HepG2 (cell line): ENCODE data around the gene GPR27. TPM values are rescaled to one million over a fixed set of nuclear protein-coding genes. Genes with fewer than 3 reads are reported as not detected.

ENCODE experiments used
- ATAC-seq: fragments of 200-7000 bp; cut with Tn5 transposase; 3 replicates; pipeline ENCODE4 v1.9.1; 2020; ENCODE audit warnings: mild to moderate bottlenecking, moderate library complexity
- BruUV-seq: library from RNA; stranded (reverse); fragments of 400-500 nt; replicated peaks from 2 replicates; lab custom pipeline; 2021; lab: Mats Ljungman, UMichigan
- CTCF ChIA-PET: fragments of 300-600 bp; formaldehyde crosslinking; extraction: SDS; loops from one replicate; lab custom pipeline; 2021; ENCODE audit warnings: low total read pairs, inconsistent platforms, low intra/inter-chr PET ratio; lab: Yijun Ruan, JAX
- POLR2A ChIA-PET: fragments of 350-600 bp; sonication (Branson Sonifier 250); formaldehyde crosslinking; loops from one replicate; lab custom pipeline; 2020; ENCODE audit warnings: antibody characterized with exemption, inconsistent platforms; lab: Yijun Ruan, JAX
- DNase-seq: peaks from one replicate; pipeline ENCODE4 v3.0.0-alpha.2; 2015; ENCODE audit warnings: low spot score
- FAIRE-seq: peaks from 3 replicates; lab custom pipeline; 2011; peaks lifted over from hg19 to GRCh38; lab: Jason Lieb, UNC
- H2AFZ ChIP-seq: one replicate; pipeline ENCODE4 v1.6.1; 2011; ENCODE audit warnings: low read length, inconsistent platforms
- H3K27ac ChIP-seq: fragments of 300-600 bp; 3 replicates; pipeline ENCODE4 v1.8.0; 2011; ENCODE audit warnings: mixed run types, mild to moderate bottlenecking, mixed read lengths, low read length, inconsistent platforms; ENCODE audit not compliant: insufficient read depth; ENCODE audit errors: extremely low read length
- H3K27me3 ChIP-seq, 2 experiments: fragments of 200-600 bp in 1 of 2; 2 replicates in 1 of 2; 3 replicates in 1 of 2; pipeline versions ENCODE4 v1.6.0 to v1.8.0; 2011; ENCODE audit warnings: low read length in 2 of 2, mild to moderate bottlenecking in 2 of 2, moderate library complexity in 2 of 2, inconsistent platforms in 1 of 2; ENCODE audit not compliant: insufficient read depth in 2 of 2, control insufficient read depth in 1 of 2
- H3K36me3 ChIP-seq, 2 experiments: fragments of 200-600 bp in 1 of 2; replicated peaks in 1 of 2; 2 replicates in 1 of 2; 3 replicates in 1 of 2; pipeline versions ENCODE4 v1.5.1 to v1.8.0; 2011; ENCODE audit warnings: low read length in 2 of 2, inconsistent platforms in 1 of 2; ENCODE audit not compliant: insufficient read depth in 2 of 2, control insufficient read depth in 1 of 2
- H3K4me1 ChIP-seq: 2 replicates; pipeline ENCODE4 v1.5.1; 2012; ENCODE audit warnings: low read length, inconsistent platforms; ENCODE audit not compliant: insufficient read depth
- H3K4me2 ChIP-seq: 2 replicates; pipeline ENCODE4 v1.6.0; 2011; ENCODE audit warnings: low read depth, low read length, inconsistent platforms
- H3K4me3 ChIP-seq, 3 experiments: fragments of 200-600 bp in 1 of 3; sonication (generic), shearing (Covaris generic) in 1 of 3; replicated peaks in 1 of 3; 2 replicates each; pipeline ENCODE4 v1.5.1; 2011 to 2016; ENCODE audit warnings: low read length in 3 of 3, inconsistent platforms in 2 of 3, low read depth in 2 of 3, mild to moderate bottlenecking in 2 of 3, control low read depth in 1 of 3, mixed read lengths in 1 of 3; ENCODE audit not compliant: insufficient read depth in 1 of 3
- H3K79me2 ChIP-seq: one replicate; pipeline ENCODE4 v1.6.1; 2011; ENCODE audit warnings: low read length, inconsistent platforms; ENCODE audit not compliant: insufficient read depth
- H3K9ac ChIP-seq: 2 replicates; pipeline ENCODE4 v1.6.0; 2011; ENCODE audit warnings: mild to moderate bottlenecking, low read depth, low read length, inconsistent platforms; ENCODE audit not compliant: insufficient read depth
- H3K9me3 ChIP-seq: 2 replicates; pipeline ENCODE4 v1.5.1; 2012; ENCODE audit warnings: mild to moderate bottlenecking, low read length
- H4K20me1 ChIP-seq: 2 replicates; pipeline ENCODE4 v1.6.0; 2011; ENCODE audit warnings: inconsistent platforms, mild to moderate bottlenecking, low read length, moderate library complexity; ENCODE audit not compliant: insufficient read depth
- CBX2 ChIP-seq, 2 experiments: fragments of 200-600 bp in 1 of 2; sonication (generic); formaldehyde crosslinking in 1 of 2; IDR thresholded peaks; 2 replicates each; pipeline versions ENCODE4 v1.7.0 to v1.8.1; 2018 to 2022; ENCODE audit warnings: low read depth in 2 of 2, low read length in 1 of 2, mild to moderate bottlenecking in 1 of 2, missing genetic modification reagents in 1 of 2
- CC2D1A ChIP-seq: sonication (generic); formaldehyde crosslinking; IDR thresholded peaks from 2 replicates; pipeline ENCODE4 v1.8.1; 2023; ENCODE audit warnings: mild to moderate bottlenecking, missing genetic modification reagents
- NCOA1 ChIP-seq: sonication (generic); formaldehyde crosslinking; IDR thresholded peaks from 2 replicates; pipeline ENCODE4 v1.9.0; 2021; ENCODE audit warnings: missing genetic modification reagents
- SCMH1 ChIP-seq: sonication (generic); formaldehyde crosslinking; IDR thresholded peaks from 2 replicates; pipeline ENCODE4 v1.9.0; 2021; ENCODE audit warnings: missing genetic modification reagents, mild to moderate bottlenecking, borderline replicate concordance
- STAG1 ChIP-seq: sonication (generic); formaldehyde crosslinking; IDR thresholded peaks from 2 replicates; pipeline ENCODE4 v1.4.0; 2020; ENCODE audit warnings: missing genetic modification reagents
- ZBTB34 ChIP-seq: sonication (generic); formaldehyde crosslinking; IDR thresholded peaks from 2 replicates; pipeline ENCODE4 v1.8.0; 2022; ENCODE audit warnings: mild to moderate bottlenecking, missing genetic modification reagents
- ZFP36L1 ChIP-seq: sonication (generic); formaldehyde crosslinking; IDR thresholded peaks from 2 replicates; pipeline ENCODE4 v1.8.0; 2022; ENCODE audit warnings: mild to moderate bottlenecking, missing genetic modification reagents, moderate library complexity
- ZMYM4 ChIP-seq: sonication (generic); formaldehyde crosslinking; IDR thresholded peaks from 2 replicates; pipeline ENCODE4 v1.8.1; 2023; ENCODE audit warnings: mild to moderate bottlenecking, missing genetic modification reagents
- ZNF143 ChIP-seq: sonication (generic); formaldehyde crosslinking; IDR thresholded peaks from 2 replicates; pipeline ENCODE4 v1.4.0; 2020; ENCODE audit warnings: missing genetic modification reagents
- WGBS: methylation state at CpG from one replicate; pipeline ENCODE4 v1.1.6; 2017; ENCODE audit warnings: low lambda C conversion rate; 5-methylcytosine and 5-hydroxymethylcytosine counted together
- in situ Hi-C: cut with HindIII; loops from 2 replicates; pipeline ENCODE4 v1.10.0; 2017; ENCODE audit warnings: low pct_unique_long_range_greater_than_20kb; ENCODE audit not compliant: extremely low pct_ligation_motif_present
- intact Hi-C: fragments of 100-400 bp; cut with micrococcal nuclease; formaldehyde crosslinking; loops from one replicate; pipeline ENCODE4 v1.10.0; 2022; ENCODE audit not compliant: unreplicated experiment
- polyA plus RNA-seq, 8 experiments: library from polyadenylated mRNA; depleted of rRNA in 3 of 8; stranded (reverse) in 7 of 8; unstranded in 1 of 8; fragments of >200 nt; fragmentation: Illumina TruSeq in 4 of 8; extraction: Trizol in 4 of 8; gene quantifications; 2 replicates each; pipeline versions ENCODE4 v1.2.1 to v1.2.3, GENCODE V29; 2011 to 2016; ENCODE audit warnings: low read depth in 4 of 8, missing spikeins in 1 of 8, mixed read lengths in 1 of 8; ENCODE audit not compliant: insufficient read depth in 1 of 8
- total RNA-seq, 5 experiments: library from RNA; depleted of rRNA; stranded (reverse); fragments of >200 nt; fragmentation: Illumina TruSeq; extraction: Trizol; gene quantifications; 2 replicates each; pipeline ENCODE4 v1.2.3, GENCODE V29; 2016; ENCODE audit warnings: low read depth in 1 of 5

Gene GPR27
- total and polyA plus RNA-seq, 2 of the 13 experiments (the other 11 are each of a cell fraction or from before 2014, with no cell fraction given) = not detected

GRCh38 chr3:71778353-71778752 is 24.7 kb downstream of the GPR27 start:
- POLR2A ChIA-PET = no interaction called here
- no TSS peak for BruUV-seq

GRCh38 chr3:71779674-71780377 is 26.2 kb downstream of the GPR27 start:
- ATAC-seq (no peak), FAIRE-seq (no peak), DNase-seq (no peak)
- H3K27me3 ChIP-seq = peaks cover 0 to 16% of the 10 kb centered on the region in 2 experiments; a peak in 3 of 5 replicates
- in situ Hi-C loops = no loop called here
- TF ChIP-seq CC2D1A (CRISPR knock-in tag) (no peak), NCOA1 (no peak), SCMH1 (CRISPR knock-in tag) (no peak), ZFP36L1 (CRISPR knock-in tag) (no peak), ZNF143 (CRISPR knock-in tag) (no peak)
- TF ChIP-seq, all 625 proteins: peak for 0
- Histone ChIP-seq H3K9ac (no peak overlapping the region), H3K79me2 (no peaks in the 10 kb centered on the region), H4K20me1 (no peaks in the 10 kb centered on the region), H3K27ac (no peak overlapping the region), H3K4me1 (no peaks in the 10 kb centered on the region), H3K36me3 (no peaks in the 10 kb centered on the region), H3K4me3 (no peak overlapping the region), H3K4me2 (no peak overlapping the region), H3K9me3 (no peaks in the 10 kb centered on the region), H2AFZ (no peak overlapping the region)
- ChIA-PET POLR2A (no interaction called here), CTCF (no interaction called here)
- BruUV-seq = no TSS peak
- intact Hi-C loops = loop anchor here (10.0 kb wide), 1 partner anchor 385 kb away; no protein-coding TSS in a partner anchor
- 3% methylated on average over 6 of the region's 6 CpGs for WGBS

More at GRCh38 chr3:71778353-71778752, 24.7 kb downstream of the GPR27 start:
- intact Hi-C loops = no loop called here
- H4K20me1 ChIP-seq = no peaks in the 10 kb centered on the region
- DNase-seq (no peak), ATAC-seq (no peak), FAIRE-seq (no peak)
- no peaks in the 10 kb centered on the region for H3K9me3 ChIP-seq
- no peak overlapping the region for H3K27ac ChIP-seq
- no peak overlapping the region for H2AFZ ChIP-seq
- H3K79me2 ChIP-seq = no peaks in the 10 kb centered on the region
- peaks cover 0 to 10% of the 10 kb centered on the region in 2 experiments; a peak in 3 of 5 replicates for H3K27me3 ChIP-seq
- no peak overlapping the region for H3K4me3 ChIP-seq
- TF ChIP-seq ZBTB34 (CRISPR knock-in tag) = no peak
- TF ChIP-seq CBX2 (IDR thresholded peaks at IDR 0.05; ENCODE audit: low read depth, low read length) = 0 out of 2 replicates have a peak, but pooled peaks have one; percentile 48
- no peak for TF ChIP-seq CBX2 (CRISPR knock-in tag; IDR thresholded peaks at IDR 0.05; ENCODE audit: low read depth)
- no peak for TF ChIP-seq STAG1 (CRISPR knock-in tag)
- TF ChIP-seq ZMYM4 (CRISPR knock-in tag) = no peak
- in situ Hi-C loops = no loop called here
- no peaks in the 10 kb centered on the region for H3K4me1 ChIP-seq
- WGBS = 5% methylated on average over 3 of the region's 3 CpGs
- H3K4me2 ChIP-seq = no peak overlapping the region
- no peak overlapping the region for H3K9ac ChIP-seq
- H3K36me3 ChIP-seq = no peaks in the 10 kb centered on the region
- CTCF ChIA-PET = no interaction called here
